HG03354 (cell line): Measurements from ENCODE around the gene FMOD.

Experiments used
- ATAC-seq: cut with Tn5 transposase; IDR thresholded peaks from one replicate; pipeline ENCODE4 v1.9.1; 2021; ENCODE audit warnings: mild to moderate bottlenecking; ENCODE audit not compliant: unreplicated experiment, poor library complexity, severe bottlenecking

FMOD gene

GRCh38 chr1:203351037-203351625 is at the start of gene FMOD:
TSS of gene FMOD (minus strand) at chr1:203351122. CDS start at chr1:203348270, 2,852 bp downstream.
- ATAC-seq, result no peak

GRCh38 chr1:203396595-203397194 is 45.8 kb upstream of the FMOD start:
- ATAC-seq, result no peak

DNA sequence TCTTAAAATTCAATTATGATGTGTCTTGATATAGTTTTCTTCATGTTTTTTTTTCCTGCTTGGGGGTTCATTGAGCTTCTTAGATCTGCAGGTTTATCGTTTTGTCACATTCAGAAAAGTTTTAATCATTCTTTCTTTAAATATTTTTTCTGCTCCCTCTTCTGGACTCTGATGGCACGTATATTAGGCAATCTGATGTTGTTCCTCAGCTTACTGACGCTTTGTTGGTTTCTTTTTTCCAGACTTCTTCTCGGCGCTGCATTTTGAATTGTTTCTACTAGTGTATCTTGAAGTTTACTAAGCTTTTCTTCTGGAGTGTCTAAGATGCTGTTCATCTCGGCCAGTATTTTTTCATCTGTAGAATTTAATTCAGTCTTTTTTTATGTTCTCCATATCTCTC is 44.8 kb upstream of the FMOD start:
- no peak for ATAC-seq

- no peak for ATAC-seq
These were observed 39.4 kb upstream of the FMOD start for GRCh38 chr1:203390298-203390697.

GRCh38 chr1:203388683-203389082 is 37.8 kb upstream of the FMOD start:
- no peak for ATAC-seq

GRCh38 chr1:203382026-203382425 is 31.1 kb upstream of the FMOD start:
- no peak for ATAC-seq

DNA sequence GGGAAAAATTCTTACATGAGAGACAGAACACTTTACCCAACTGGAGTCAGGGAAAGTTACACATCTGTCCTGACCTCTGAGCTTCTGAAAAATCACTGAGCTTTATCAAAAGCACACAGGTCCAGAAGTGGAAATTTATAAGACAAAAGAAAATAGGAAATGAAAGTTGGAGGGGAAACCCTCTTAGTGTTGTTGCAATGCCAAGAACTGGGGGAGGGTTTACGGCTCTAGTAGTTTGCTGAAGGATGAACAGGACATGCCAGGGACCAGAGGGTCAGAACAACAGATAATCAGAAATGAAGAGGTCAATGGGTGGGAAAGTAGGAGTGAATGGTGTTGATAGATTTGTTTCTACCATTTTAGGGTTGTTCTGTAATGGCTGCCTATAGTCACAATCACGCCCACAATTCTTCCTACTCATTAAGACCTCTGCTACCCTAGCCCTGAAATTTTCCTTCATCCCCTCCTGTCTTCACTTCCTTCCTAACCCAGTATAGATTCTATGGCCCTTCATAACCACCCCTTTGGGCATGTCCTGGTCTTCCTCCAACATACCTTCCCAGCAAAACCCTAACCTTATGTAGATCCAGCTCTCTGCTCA is 30.3 kb upstream of the FMOD start:
- peak; percentile 62 for ATAC-seq

GRCh38 chr1:203380420-203381150 is 29.7 kb upstream of the FMOD start:
- no peak for ATAC-seq

DNA sequence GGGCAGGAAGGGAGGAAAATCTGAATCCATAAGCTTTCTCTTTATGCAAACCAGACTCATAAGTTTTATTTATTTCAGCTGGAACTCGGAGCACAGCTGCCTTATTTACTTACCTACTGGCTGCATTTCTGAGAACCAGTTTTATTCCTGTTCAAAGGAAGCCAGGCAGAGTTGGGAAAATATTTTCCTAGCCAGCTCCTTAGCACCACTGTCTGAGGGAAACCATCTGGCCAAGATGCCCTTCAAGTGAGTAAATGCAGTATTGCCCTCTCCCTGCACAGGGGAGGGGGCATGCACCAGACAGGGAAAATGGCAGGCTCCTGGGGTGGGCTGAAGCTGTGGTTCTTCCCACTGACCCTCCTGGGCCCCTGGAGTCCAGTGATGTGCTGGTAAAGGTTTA is 28.9 kb upstream of the FMOD start:
- ATAC-seq, result no peak

DNA sequence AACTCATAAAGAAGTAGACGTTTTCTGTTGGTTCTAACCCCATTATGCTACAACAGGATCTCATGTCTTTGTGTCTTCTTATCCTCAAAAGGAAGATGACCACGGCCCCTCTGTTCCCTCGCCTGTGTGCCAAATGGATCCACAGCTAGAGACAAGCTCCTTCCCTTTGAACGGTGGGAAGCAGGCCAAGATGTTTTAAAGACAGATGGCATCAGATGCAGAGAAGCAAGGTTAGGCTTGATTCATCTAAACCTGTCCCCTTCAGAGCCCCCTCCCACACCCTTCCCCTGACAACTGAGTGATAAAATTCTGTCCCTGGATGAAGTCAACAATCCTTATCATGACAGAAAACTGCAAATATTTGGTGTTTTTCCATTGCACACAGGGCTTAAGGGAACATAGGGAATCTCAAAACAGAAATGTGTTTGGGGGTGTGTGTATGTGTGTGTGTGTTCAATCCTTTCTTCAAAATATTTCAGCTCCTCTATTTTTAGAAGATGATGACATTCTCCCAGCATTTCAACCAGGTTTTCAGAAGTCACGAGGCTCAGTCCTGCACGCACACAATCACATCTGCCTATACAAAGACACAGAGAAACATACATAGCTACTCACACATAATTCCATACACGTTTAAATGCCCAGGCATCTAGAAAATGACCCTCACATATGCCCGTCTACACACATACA is 27.8 kb upstream of the FMOD start:
- no peak for ATAC-seq

GRCh38 chr1:203373991-203374390 is 23.1 kb upstream of the FMOD start:
- ATAC-seq, result no peak

DNA sequence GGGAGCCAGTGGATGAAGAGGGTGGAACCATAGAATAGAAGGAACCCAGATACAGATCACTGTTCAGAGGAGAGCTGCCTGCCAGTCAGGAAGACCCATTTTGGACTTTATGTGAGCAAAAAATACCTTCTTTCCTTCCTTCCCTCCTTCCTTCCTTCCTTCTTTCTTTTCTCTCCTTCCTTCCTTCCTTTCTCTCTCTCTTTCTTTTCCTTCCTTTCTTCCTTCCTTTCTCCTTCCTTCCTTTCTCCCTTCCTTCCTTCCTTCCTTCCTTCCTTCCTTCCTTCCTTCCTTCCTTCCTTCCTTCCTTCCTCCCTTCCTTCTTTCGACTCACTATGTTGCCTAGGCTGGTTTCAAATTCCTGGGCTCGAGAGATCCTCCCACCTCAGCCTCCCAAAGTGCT is 22.1 kb upstream of the FMOD start:
- no peak for ATAC-seq

GRCh38 chr1:203371288-203371687 is 20.4 kb upstream of the FMOD start:
- ATAC-seq, result no peak

- no peak for ATAC-seq
These were observed 18.7 kb upstream of the FMOD start for GRCh38 chr1:203369666-203370065.

GRCh38 chr1:203368624-203369451 is 17.9 kb upstream of the FMOD start:
- ATAC-seq, result no peak

- no peak for ATAC-seq
These were observed 16.1 kb upstream of the FMOD start for GRCh38 chr1:203367057-203367456.

- no peak for ATAC-seq
These were observed 15.6 kb upstream of the FMOD start for GRCh38 chr1:203366476-203366875.

- ATAC-seq, result no peak
These were observed 13.9 kb upstream of the FMOD start for GRCh38 chr1:203364806-203365205.

DNA sequence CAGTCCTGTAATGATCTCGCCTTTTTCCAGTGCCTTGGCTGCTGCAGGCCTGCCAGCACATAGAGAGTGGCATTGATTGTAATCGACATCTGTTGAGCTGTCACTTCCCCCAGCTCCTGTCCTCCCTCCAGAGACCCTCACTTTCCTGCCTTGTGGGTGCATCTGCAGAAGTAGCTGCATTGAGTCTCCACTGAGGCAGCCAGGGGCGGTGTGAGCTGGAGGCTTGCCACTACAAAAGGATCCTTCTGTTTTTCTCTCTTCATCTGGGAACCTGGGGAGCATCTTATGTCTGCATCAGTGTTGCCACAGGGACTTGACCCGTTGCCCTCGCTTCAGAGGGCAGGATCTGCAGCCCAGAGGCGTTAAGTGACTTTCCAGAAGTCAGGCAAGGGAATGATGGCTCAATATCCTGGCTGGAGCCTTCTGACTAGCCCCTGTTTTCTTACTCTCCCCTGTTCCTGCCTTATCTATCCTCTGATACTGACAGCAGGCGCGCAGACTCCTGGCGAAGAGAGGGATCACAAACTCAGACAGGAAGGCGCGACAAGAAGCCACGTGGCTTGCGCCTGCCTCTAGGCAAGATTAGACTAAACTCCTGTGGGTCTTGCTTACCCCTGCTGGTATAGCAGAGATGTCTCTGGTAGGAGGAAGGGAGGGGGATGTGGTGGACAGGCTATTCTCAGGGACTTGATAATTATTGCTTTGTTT is 13.3 kb upstream of the FMOD start:
- no peak for ATAC-seq
